Activated CD4-positive, alpha-beta memory T cell treated with anti-CD3 and anti-CD28 coated beads for 36 hours (primary cell): ENCODE data around the gene C13orf42. TPM values are rescaled to one million over a fixed set of nuclear protein-coding genes. Genes with fewer than 3 reads are reported as not detected.

Source experiments
- CTCF ChIA-PET: fragments of 350-600 bp; sonication (Branson Sonifier 250); formaldehyde crosslinking; loops from one replicate; lab custom pipeline; 2021; ENCODE audit warnings: antibody characterized with exemption, inconsistent platforms; lab: Charles Lee
- POLR2A ChIA-PET: fragments of 350-600 bp; sonication (Branson Sonifier 250); formaldehyde crosslinking; loops from one replicate; lab custom pipeline; 2021; ENCODE audit warnings: antibody characterized with exemption; lab: Charles Lee
- DNase-seq: peaks from one replicate; pipeline ENCODE4 v3.0.0-alpha.2; 2020
- H3K27ac Mint-ChIP-seq: one replicate; pipeline ENCODE4 v1.8.0; 2021; ENCODE audit warnings: mixed read lengths
- H3K27me3 Mint-ChIP-seq: one replicate; pipeline ENCODE4 v1.8.0; 2021; ENCODE audit warnings: mixed read lengths
- H3K36me3 Mint-ChIP-seq: one replicate; pipeline ENCODE4 v1.8.0; 2021; ENCODE audit warnings: mixed read lengths
- H3K4me1 Mint-ChIP-seq: one replicate; pipeline ENCODE4 v1.8.0; 2021; ENCODE audit warnings: low read depth, mixed read lengths
- H3K4me3 Mint-ChIP-seq: one replicate; pipeline ENCODE4 v1.8.0; 2021; ENCODE audit warnings: mild to moderate bottlenecking, mixed read lengths
- H3K9me3 Mint-ChIP-seq: one replicate; pipeline ENCODE4 v1.8.0; 2021; ENCODE audit warnings: mixed read lengths
- intact Hi-C: fragments of 100-400 bp; cut with micrococcal nuclease; formaldehyde crosslinking; loops from one replicate; pipeline ENCODE4 v1.15.1; 2023
- total RNA-seq, 2 experiments: library from RNA; stranded (reverse); gene quantifications; one replicate each; pipeline ENCODE4 v1.2.3, GENCODE V29; 2021

C13orf42 gene
- total RNA-seq, 2 experiments from 2014 or later = not detected

- CTCF ChIA-PET = no interaction called here
- Mint-ChIP-seq H3K4me1 (peaks cover 13% of the 10 kb centered on the region), H3K27ac (no peak overlapping the region), H3K27me3 (peaks cover 15% of the 10 kb centered on the region), H3K4me3 (no peak overlapping the region), H3K9me3 (peaks cover 8% of the 10 kb centered on the region), H3K36me3 (no peaks in the 10 kb centered on the region)
- POLR2A ChIA-PET = no interaction called here
- intact Hi-C loops = no loop called here
- DNase-seq = no peak
These were observed 7.8 kb upstream of the C13orf42 start for GRCh38 chr13:51118809-51119431.

- Mint-ChIP-seq H3K36me3 (no peaks in the 10 kb centered on the region), H3K4me3 (no peak overlapping the region), H3K27ac (no peak overlapping the region), H3K9me3 (peaks cover 8% of the 10 kb centered on the region), H3K27me3 (peaks cover 10% of the 10 kb centered on the region), H3K4me1 (peaks cover 3% of the 10 kb centered on the region)
- ChIA-PET CTCF (interaction anchor here (1.2 to 1.5 kb wide), 3 partner anchors 11 to 172 kb away, joined by 3 to 8 read pairs (median 5); no protein-coding TSS in a partner anchor), POLR2A (no interaction called here)
- intact Hi-C loops = no loop called here
- DNase-seq = no peak
These were observed 2.9 kb upstream of the C13orf42 start for GRCh38 chr13:51113969-51114368.

- peaks cover 8% of the 10 kb centered on the region for H3K9me3 Mint-ChIP-seq
- peaks cover 3% of the 10 kb centered on the region for H3K4me1 Mint-ChIP-seq
- DNase-seq = no peak
- intact Hi-C loops = no loop called here
- peaks cover 10% of the 10 kb centered on the region for H3K27me3 Mint-ChIP-seq
- no peak overlapping the region for H3K4me3 Mint-ChIP-seq
- ChIA-PET POLR2A (interaction anchor here (0.6 kb wide), 1 partner anchor 712 kb away, joined by 3 read pairs; no protein-coding TSS in a partner anchor), CTCF (interaction anchor here (1.3 to 1.5 kb wide), 2 partner anchors 12 to 173 kb away, joined by 5 to 8 read pairs; no protein-coding TSS in a partner anchor)
- no peak overlapping the region for H3K27ac Mint-ChIP-seq
- no peaks in the 10 kb centered on the region for H3K36me3 Mint-ChIP-seq
These were observed 2.3 kb upstream of the C13orf42 start for GRCh38 chr13:51113186-51113881.

GRCh38 chr13:51112771-51113170, 1.7 kb upstream of the C13orf42 start:
- CTCF ChIA-PET = interaction anchor here (1.5 kb wide), 1 partner anchor 13 kb away, joined by 8 read pairs; no protein-coding TSS in a partner anchor
- intact Hi-C loops = no loop called here
- Mint-ChIP-seq H3K4me1 (peaks cover 3% of the 10 kb centered on the region), H3K27ac (no peak overlapping the region), H3K27me3 (peaks cover 8% of the 10 kb centered on the region), H3K9me3 (peaks cover 6% of the 10 kb centered on the region), H3K36me3 (no peaks in the 10 kb centered on the region), H3K4me3 (no peak overlapping the region)
- DNase-seq = no peak
- POLR2A ChIA-PET = interaction anchor here (0.6 kb wide), 1 partner anchor 713 kb away, joined by 3 read pairs; no protein-coding TSS in a partner anchor

- intact Hi-C loops = no loop called here
- Mint-ChIP-seq H3K36me3 (no peaks in the 10 kb centered on the region), H3K27me3 (peaks cover 7% of the 10 kb centered on the region), H3K4me3 (no peak overlapping the region), H3K27ac (no peak overlapping the region), H3K9me3 (no peaks in the 10 kb centered on the region), H3K4me1 (peaks cover 3% of the 10 kb centered on the region)
- ChIA-PET CTCF (interaction anchor here (0.5 kb wide), 1 partner anchor 454 kb away, joined by 3 read pairs; no protein-coding TSS in a partner anchor), POLR2A (no interaction called here)
- no peak for DNase-seq
These were observed 923 bp upstream of the C13orf42 start for GRCh38 chr13:51111997-51112396.

- peaks cover 4% of the 10 kb centered on the region for H3K27me3 Mint-ChIP-seq
- ChIA-PET CTCF (interaction anchor here (1.0 kb wide), 1 partner anchor 15 kb away, joined by 4 read pairs; no protein-coding TSS in a partner anchor), POLR2A (no interaction called here)
- no peaks in the 10 kb centered on the region for H3K36me3 Mint-ChIP-seq
- intact Hi-C loops = no loop called here
- DNase-seq = no peak
- H3K4me1 Mint-ChIP-seq = peaks cover 2% of the 10 kb centered on the region
- no peak overlapping the region for H3K27ac Mint-ChIP-seq
- no peak overlapping the region for H3K4me3 Mint-ChIP-seq
- no peaks in the 10 kb centered on the region for H3K9me3 Mint-ChIP-seq
These were observed 3.1 kb downstream of the C13orf42 start for GRCh38 chr13:51107996-51108395.

GRCh38 chr13:51105046-51105445, 6.0 kb downstream of the C13orf42 start:
- DNase-seq = no peak
- Mint-ChIP-seq H3K9me3 (no peaks in the 10 kb centered on the region), H3K27ac (no peak overlapping the region), H3K27me3 (peaks cover 7% of the 10 kb centered on the region), H3K36me3 (no peaks in the 10 kb centered on the region), H3K4me3 (no peak overlapping the region), H3K4me1 (no peaks in the 10 kb centered on the region)
- intact Hi-C loops = no loop called here
- ChIA-PET CTCF (interaction anchor here (1.5 to 1.7 kb wide), 2 partner anchors 20 to 181 kb away, joined by 5 to 11 read pairs; no protein-coding TSS in a partner anchor), POLR2A (no interaction called here)

- Mint-ChIP-seq H3K4me1 (no peaks in the 10 kb centered on the region), H3K4me3 (no peak overlapping the region), H3K36me3 (no peaks in the 10 kb centered on the region), H3K27me3 (peaks cover 14% of the 10 kb centered on the region), H3K27ac (no peak overlapping the region), H3K9me3 (no peaks in the 10 kb centered on the region)
- CTCF ChIA-PET = interaction anchor here (0.6 kb wide), 1 partner anchor 1024 kb away, joined by 3 read pairs; no protein-coding TSS in a partner anchor
- DNase-seq = no peak
- POLR2A ChIA-PET = interaction anchor here (0.5 kb wide), 1 partner anchor 141 kb away, joined by 3 read pairs; no protein-coding TSS in a partner anchor
- intact Hi-C loops = no loop called here
These were observed 9.3 kb downstream of the C13orf42 start for GRCh38 chr13:51101636-51102235.

GRCh38 chr13:51097353-51098043, 13.6 kb downstream of the C13orf42 start:
- Mint-ChIP-seq H3K4me1 (no peaks in the 10 kb centered on the region), H3K27ac (no peak overlapping the region), H3K27me3 (peaks cover 10% of the 10 kb centered on the region), H3K4me3 (no peak overlapping the region), H3K9me3 (no peaks in the 10 kb centered on the region), H3K36me3 (no peaks in the 10 kb centered on the region)
- ChIA-PET CTCF (no interaction called here), POLR2A (no interaction called here)
- intact Hi-C loops = no loop called here
- no peak for DNase-seq

- CTCF ChIA-PET = no interaction called here
- Mint-ChIP-seq H3K4me3 (no peak overlapping the region), H3K27me3 (peaks cover 9% of the 10 kb centered on the region), H3K9me3 (no peaks in the 10 kb centered on the region), H3K27ac (no peak overlapping the region), H3K4me1 (no peaks in the 10 kb centered on the region), H3K36me3 (no peaks in the 10 kb centered on the region)
- DNase-seq = no peak
- POLR2A ChIA-PET = no interaction called here
- intact Hi-C loops = no loop called here
These were observed 14.9 kb downstream of the C13orf42 start for GRCh38 chr13:51096131-51096530.

- no peak for DNase-seq
- CTCF ChIA-PET = no interaction called here
- Mint-ChIP-seq H3K9me3 (no peaks in the 10 kb centered on the region), H3K4me1 (no peaks in the 10 kb centered on the region), H3K27me3 (peaks cover 6% of the 10 kb centered on the region), H3K36me3 (no peaks in the 10 kb centered on the region), H3K4me3 (no peak overlapping the region), H3K27ac (no peak overlapping the region)
- POLR2A ChIA-PET = no interaction called here
- intact Hi-C loops = no loop called here
These were observed 17.5 kb downstream of the C13orf42 start for GRCh38 chr13:51093574-51093973.
